ENCODE data around the gene NAALADL2. TPM values are rescaled to one million over a fixed set of nuclear protein-coding genes. Genes with fewer than 3 reads are reported as not detected.

NAALADL2 gene
- total RNA-seq, 4 donors from 2014 or later: 0.36 to 9.2 (median 0.63) TPM

GRCh38 chr3:175312791-175313190 is 453.7 kb downstream of the NAALADL2 start:
- in situ Hi-C loops (cut with MboI; ENCODE audit: low sequenced_read_pairs in 4 of 4): no loop called here
- no peak for TF ChIP-seq CTCF (IDR thresholded peaks at IDR 0.05 in 4 of 5, conservative IDR thresholded peaks at IDR 0.05 in 1 of 5)
- no peak for TF ChIP-seq POLR2A (IDR thresholded peaks at IDR 0.05)
- Histone ChIP-seq H3K27me3 (no peaks in the 10 kb centered on the region), H3K9me3 (no peaks in the 10 kb centered on the region), H3K4me1 (no peaks in the 10 kb centered on the region), H3K27ac (no peak overlapping the region), H3K36me3 (no peaks in the 10 kb centered on the region), H3K4me3 (no peak overlapping the region)
- intact Hi-C loops (cut with DNase I; ENCODE audit: low total_unique reads): no loop called here
- DNase-seq: no peak
- no peak for ATAC-seq

- H3K27ac ChIP-seq: no peak overlapping the region
- H3K4me1 ChIP-seq: no peaks in the 10 kb centered on the region
- in situ Hi-C loops (cut with MboI; ENCODE audit: low sequenced_read_pairs in 4 of 4): no loop called here
- no peak overlapping the region for H3K4me3 ChIP-seq
- H3K36me3 ChIP-seq: no peaks in the 10 kb centered on the region
- intact Hi-C loops (cut with DNase I; ENCODE audit: low total_unique reads): no loop called here
- no peaks in the 10 kb centered on the region for H3K9me3 ChIP-seq
- DNase-seq (no peak), ATAC-seq (no peak)
- H3K27me3 ChIP-seq: no peaks in the 10 kb centered on the region
- TF ChIP-seq POLR2A (IDR thresholded peaks at IDR 0.05): no peak
These were observed 457.7 kb downstream of the NAALADL2 start for GRCh38 chr3:175316799-175317198.

- in situ Hi-C loops (cut with MboI; ENCODE audit: low sequenced_read_pairs in 4 of 4): no loop called here
- Histone ChIP-seq H3K4me1 (no peaks in the 10 kb centered on the region), H3K27ac (no peak overlapping the region), H3K9me3 (no peaks in the 10 kb centered on the region), H3K36me3 (no peaks in the 10 kb centered on the region), H3K4me3 (no peak overlapping the region), H3K27me3 (no peaks in the 10 kb centered on the region)
- intact Hi-C loops (cut with DNase I; ENCODE audit: low total_unique reads): no loop called here
- TF ChIP-seq CTCF (IDR thresholded peaks at IDR 0.05 in 4 of 5, conservative IDR thresholded peaks at IDR 0.05 in 1 of 5): no peak
- ATAC-seq: no peak
- no peak for DNase-seq
These were observed 466.3 kb downstream of the NAALADL2 start for GRCh38 chr3:175325440-175325839.

- Histone ChIP-seq H3K9me3 (no peaks in the 10 kb centered on the region), H3K27ac (no peak overlapping the region), H3K27me3 (no peaks in the 10 kb centered on the region), H3K36me3 (no peaks in the 10 kb centered on the region), H3K4me3 (no peak overlapping the region), H3K4me1 (no peaks in the 10 kb centered on the region)
- in situ Hi-C loops (cut with MboI; ENCODE audit: low sequenced_read_pairs in 4 of 4) (no loop called here), intact Hi-C loops (cut with DNase I; ENCODE audit: low total_unique reads) (no loop called here)
- no peak for ATAC-seq
- TF ChIP-seq CTCF (IDR thresholded peaks at IDR 0.05 in 4 of 5, conservative IDR thresholded peaks at IDR 0.05 in 1 of 5) (no peak), POLR2A (IDR thresholded peaks at IDR 0.05) (no peak)
- no peak for DNase-seq
These were observed 466.9 kb downstream of the NAALADL2 start for GRCh38 chr3:175326041-175326440.

GRCh38 chr3:175329373-175329772 is 470.2 kb downstream of the NAALADL2 start:
- Histone ChIP-seq H3K27me3 (no peaks in the 10 kb centered on the region), H3K4me3 (no peak overlapping the region), H3K9me3 (no peaks in the 10 kb centered on the region), H3K27ac (no peak overlapping the region), H3K4me1 (no peaks in the 10 kb centered on the region), H3K36me3 (no peaks in the 10 kb centered on the region)
- DNase-seq: no peak
- intact Hi-C loops (cut with DNase I; ENCODE audit: low total_unique reads): no loop called here
- TF ChIP-seq POLR2A (IDR thresholded peaks at IDR 0.05) (no peak), CTCF (IDR thresholded peaks at IDR 0.05 in 4 of 5, conservative IDR thresholded peaks at IDR 0.05 in 1 of 5) (no peak)
- in situ Hi-C loops (cut with MboI; ENCODE audit: low sequenced_read_pairs in 4 of 4): no loop called here
- ATAC-seq: no peak

Measured in gastrocnemius medialis (tissue), 4 donors.